ENCODE measurements around the gene RPL14.

Gene RPL14

DNA sequence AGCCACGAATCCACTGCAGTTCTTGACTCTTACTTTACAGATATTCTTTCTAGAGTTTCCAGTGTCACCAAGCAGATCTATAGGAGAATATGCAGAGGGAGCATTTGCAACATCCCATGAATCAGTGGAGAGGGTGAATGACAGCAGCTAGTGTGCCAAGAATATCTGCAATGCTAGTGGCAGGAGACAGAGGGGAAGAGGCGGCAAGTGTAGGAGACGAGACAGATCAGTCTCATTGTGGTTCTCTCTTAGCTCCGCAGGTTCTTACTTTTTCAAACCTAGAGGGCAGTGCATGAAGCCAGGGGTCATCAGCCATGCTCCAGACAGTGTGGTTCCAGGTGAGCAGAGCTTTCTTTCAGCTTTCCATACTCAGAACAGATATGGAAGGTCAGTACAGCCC, 20.5 kb downstream of the RPL14 start:
- ATAC-seq: peak; percentile 30
- TF ChIP-seq ZFP30 (CRISPR knock-in tag; IDR thresholded peaks at IDR 0.05) (no peak), BACH2 (CRISPR knock-in tag; IDR thresholded peaks at IDR 0.05; ENCODE audit: borderline replicate concordance) (no peak), OSR1 (CRISPR knock-in tag; IDR thresholded peaks at IDR 0.05) (no peak), ZNF565 (CRISPR knock-in tag; conservative IDR thresholded peaks at IDR 0.05; ENCODE audit: low read depth) (no peak), RARB (CRISPR knock-in tag; IDR thresholded peaks at IDR 0.05) (no peak), ZNF8 (CRISPR knock-in tag; IDR thresholded peaks at IDR 0.05) (no peak), ZNF70 (CRISPR knock-in tag; IDR thresholded peaks at IDR 0.05) (no peak), GLIS3 (CRISPR knock-in tag; IDR thresholded peaks at IDR 0.05) (no peak), TCF4 (CRISPR knock-in tag; IDR thresholded peaks at IDR 0.05; ENCODE audit: borderline replicate concordance) (no peak), ZC3H10 (CRISPR knock-in tag; IDR thresholded peaks at IDR 0.05) (no peak)
- TF ChIP-seq, protein P1, sequence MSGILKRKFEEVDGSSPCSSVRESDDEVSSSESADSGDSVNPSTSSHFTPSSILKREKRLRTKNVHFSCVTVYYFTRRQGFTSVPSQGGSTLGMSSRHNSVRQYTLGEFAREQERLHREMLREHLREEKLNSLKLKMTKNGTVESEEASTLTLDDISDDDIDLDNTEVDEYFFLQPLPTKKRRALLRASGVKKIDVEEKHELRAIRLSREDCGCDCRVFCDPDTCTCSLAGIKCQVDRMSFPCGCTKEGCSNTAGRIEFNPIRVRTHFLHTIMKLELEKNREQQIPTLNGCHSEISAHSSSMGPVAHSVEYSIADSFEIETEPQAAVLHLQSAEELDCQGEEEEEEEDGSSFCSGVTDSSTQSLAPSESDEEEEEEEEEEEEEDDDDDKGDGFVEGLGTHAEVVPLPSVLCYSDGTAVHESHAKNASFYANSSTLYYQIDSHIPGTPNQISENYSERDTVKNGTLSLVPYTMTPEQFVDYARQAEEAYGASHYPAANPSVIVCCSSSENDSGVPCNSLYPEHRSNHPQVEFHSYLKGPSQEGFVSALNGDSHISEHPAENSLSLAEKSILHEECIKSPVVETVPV (CRISPR knock-in tag; IDR thresholded peaks at IDR 0.05): no peak
- TF ChIP-seq, protein P2, sequence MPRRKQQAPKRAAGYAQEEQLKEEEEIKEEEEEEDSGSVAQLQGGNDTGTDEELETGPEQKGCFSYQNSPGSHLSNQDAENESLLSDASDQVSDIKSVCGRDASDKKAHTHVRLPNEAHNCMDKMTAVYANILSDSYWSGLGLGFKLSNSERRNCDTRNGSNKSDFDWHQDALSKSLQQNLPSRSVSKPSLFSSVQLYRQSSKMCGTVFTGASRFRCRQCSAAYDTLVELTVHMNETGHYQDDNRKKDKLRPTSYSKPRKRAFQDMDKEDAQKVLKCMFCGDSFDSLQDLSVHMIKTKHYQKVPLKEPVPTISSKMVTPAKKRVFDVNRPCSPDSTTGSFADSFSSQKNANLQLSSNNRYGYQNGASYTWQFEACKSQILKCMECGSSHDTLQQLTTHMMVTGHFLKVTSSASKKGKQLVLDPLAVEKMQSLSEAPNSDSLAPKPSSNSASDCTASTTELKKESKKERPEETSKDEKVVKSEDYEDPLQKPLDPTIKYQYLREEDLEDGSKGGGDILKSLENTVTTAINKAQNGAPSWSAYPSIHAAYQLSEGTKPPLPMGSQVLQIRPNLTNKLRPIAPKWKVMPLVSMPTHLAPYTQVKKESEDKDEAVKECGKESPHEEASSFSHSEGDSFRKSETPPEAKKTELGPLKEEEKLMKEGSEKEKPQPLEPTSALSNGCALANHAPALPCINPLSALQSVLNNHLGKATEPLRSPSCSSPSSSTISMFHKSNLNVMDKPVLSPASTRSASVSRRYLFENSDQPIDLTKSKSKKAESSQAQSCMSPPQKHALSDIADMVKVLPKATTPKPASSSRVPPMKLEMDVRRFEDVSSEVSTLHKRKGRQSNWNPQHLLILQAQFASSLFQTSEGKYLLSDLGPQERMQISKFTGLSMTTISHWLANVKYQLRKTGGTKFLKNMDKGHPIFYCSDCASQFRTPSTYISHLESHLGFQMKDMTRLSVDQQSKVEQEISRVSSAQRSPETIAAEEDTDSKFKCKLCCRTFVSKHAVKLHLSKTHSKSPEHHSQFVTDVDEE (CRISPR knock-in tag; IDR thresholded peaks at IDR 0.05): no peak
- TF ChIP-seq, protein P3, sequence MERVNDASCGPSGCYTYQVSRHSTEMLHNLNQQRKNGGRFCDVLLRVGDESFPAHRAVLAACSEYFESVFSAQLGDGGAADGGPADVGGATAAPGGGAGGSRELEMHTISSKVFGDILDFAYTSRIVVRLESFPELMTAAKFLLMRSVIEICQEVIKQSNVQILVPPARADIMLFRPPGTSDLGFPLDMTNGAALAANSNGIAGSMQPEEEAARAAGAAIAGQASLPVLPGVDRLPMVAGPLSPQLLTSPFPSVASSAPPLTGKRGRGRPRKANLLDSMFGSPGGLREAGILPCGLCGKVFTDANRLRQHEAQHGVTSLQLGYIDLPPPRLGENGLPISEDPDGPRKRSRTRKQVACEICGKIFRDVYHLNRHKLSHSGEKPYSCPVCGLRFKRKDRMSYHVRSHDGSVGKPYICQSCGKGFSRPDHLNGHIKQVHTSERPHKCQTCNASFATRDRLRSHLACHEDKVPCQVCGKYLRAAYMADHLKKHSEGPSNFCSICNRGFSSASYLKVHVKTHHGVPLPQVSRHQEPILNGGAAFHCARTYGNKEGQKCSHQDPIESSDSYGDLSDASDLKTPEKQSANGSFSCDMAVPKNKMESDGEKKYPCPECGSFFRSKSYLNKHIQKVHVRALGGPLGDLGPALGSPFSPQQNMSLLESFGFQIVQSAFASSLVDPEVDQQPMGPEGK (CRISPR knock-in tag; IDR thresholded peaks at IDR 0.05; ENCODE audit: borderline replicate concordance): no peak
- TF ChIP-seq, protein P4, sequence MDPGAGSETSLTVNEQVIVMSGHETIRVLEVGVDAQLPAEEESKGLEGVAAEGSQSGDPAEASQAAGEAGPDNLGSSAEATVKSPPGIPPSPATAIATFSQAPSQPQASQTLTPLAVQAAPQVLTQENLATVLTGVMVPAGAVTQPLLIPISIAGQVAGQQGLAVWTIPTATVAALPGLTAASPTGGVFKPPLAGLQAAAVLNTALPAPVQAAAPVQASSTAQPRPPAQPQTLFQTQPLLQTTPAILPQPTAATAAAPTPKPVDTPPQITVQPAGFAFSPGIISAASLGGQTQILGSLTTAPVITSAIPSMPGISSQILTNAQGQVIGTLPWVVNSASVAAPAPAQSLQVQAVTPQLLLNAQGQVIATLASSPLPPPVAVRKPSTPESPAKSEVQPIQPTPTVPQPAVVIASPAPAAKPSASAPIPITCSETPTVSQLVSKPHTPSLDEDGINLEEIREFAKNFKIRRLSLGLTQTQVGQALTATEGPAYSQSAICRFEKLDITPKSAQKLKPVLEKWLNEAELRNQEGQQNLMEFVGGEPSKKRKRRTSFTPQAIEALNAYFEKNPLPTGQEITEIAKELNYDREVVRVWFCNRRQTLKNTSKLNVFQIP (CRISPR knock-in tag; IDR thresholded peaks at IDR 0.05; ENCODE audit: borderline replicate concordance, low read depth): no peak

DNA sequence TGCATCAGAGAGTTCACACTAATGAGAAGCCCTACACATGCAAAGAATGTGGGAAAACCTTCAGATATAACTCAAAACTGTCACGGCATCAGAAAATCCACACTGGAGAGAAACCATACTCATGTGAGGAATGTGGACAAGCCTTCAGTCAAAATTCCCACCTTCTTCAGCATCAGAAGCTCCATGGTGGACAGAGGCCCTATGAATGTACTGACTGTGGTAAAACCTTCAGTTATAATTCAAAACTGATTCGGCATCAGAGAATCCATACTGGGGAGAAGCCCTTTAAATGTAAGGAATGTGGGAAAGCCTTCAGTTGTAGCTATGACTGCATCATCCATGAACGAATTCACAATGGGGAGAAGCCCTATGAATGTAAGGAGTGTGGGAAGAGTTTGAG, 30.0 kb downstream of the RPL14 start:
- no peak for ATAC-seq

DNA sequence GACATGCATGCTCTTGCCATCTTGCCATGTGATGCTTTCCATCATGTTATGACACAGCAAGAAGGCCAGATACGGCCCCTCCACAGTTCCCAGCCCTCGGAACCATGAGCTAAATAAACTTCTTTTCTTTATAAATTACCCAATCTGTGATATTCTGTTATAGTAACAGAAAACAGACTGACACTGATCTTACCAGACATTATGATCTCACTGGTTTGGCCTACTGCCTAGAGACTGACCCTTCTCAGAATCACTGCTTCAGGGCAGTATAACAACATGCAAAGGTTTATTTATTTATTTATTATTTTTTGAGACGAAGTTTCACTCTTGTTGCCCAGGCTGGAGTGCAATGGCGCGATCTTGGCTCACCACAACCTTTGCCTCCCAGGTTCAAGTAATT, 33.8 kb downstream of the RPL14 start:
- TF ChIP-seq RARB (CRISPR knock-in tag; IDR thresholded peaks at IDR 0.05) (no peak), ISL1 (CRISPR knock-in tag; IDR thresholded peaks at IDR 0.05) (peak; percentile 26; the same call in 1 of the 2 replicates), ZNF70 (CRISPR knock-in tag; IDR thresholded peaks at IDR 0.05) (no peak), PPARA (CRISPR knock-in tag; IDR thresholded peaks at IDR 0.05; ENCODE audit: borderline replicate concordance) (no peak)
- no peak for ATAC-seq

More for the DNA sequence above, 30.0 kb downstream of the RPL14 start:
- TF ChIP-seq OSR1 (CRISPR knock-in tag; IDR thresholded peaks at IDR 0.05): no peak
- TF ChIP-seq ZNF8 (CRISPR knock-in tag; IDR thresholded peaks at IDR 0.05): no peak
- TF ChIP-seq TCF4 (CRISPR knock-in tag; IDR thresholded peaks at IDR 0.05; ENCODE audit: borderline replicate concordance): no peak
- TF ChIP-seq, protein P4 (CRISPR knock-in tag; IDR thresholded peaks at IDR 0.05; ENCODE audit: borderline replicate concordance, low read depth): no peak
- no peak for TF ChIP-seq ZFP3 (CRISPR knock-in tag; IDR thresholded peaks at IDR 0.05)
- TF ChIP-seq PPARA (CRISPR knock-in tag; IDR thresholded peaks at IDR 0.05; ENCODE audit: borderline replicate concordance): no peak
- no peak for TF ChIP-seq ZNF565 (CRISPR knock-in tag; conservative IDR thresholded peaks at IDR 0.05; ENCODE audit: low read depth)

DNA sequence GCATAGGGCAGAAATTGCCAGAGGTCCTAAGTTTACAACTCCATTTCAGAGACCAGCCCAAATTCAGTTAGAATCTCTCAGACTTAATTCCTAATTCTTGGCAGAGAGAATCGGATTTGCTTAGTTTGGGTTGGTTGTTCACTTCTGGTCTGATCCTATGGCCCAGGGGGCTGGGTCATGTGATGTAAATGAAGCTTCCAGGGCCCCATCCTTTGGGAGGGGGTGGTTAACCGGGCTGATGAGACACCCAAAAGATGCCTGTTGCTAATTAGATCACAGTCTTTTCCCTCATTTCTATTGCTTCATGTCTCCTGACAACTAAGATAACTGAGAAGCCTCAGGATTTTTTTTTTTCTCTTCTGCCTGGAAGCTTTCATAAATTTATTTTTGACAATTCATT, 37.6 kb downstream of the RPL14 start:
- TF ChIP-seq GLIS3 (CRISPR knock-in tag; IDR thresholded peaks at IDR 0.05): no peak
- ATAC-seq: no peak

All from SK-N-SH treated with all-trans-retinoic acid at 6 μM for 48 hours (cell line).